Keratinocyte (primary cell): ENCODE data around the gene FA2H.

Source experiments
- CTCF ChIP-seq, 3 experiments: IDR thresholded peaks in 1 of 3; conservative IDR thresholded peaks in 1 of 3; optimal IDR thresholded peaks in 1 of 3; 2 replicates in 2 of 3; 3 replicates in 1 of 3; pipeline versions ENCODE3 to v1.5.1; 2011; ENCODE audit warnings: low read length in 3 of 3, mild to moderate bottlenecking in 3 of 3, moderate library complexity in 2 of 3, control low read depth in 1 of 3, inconsistent platforms in 1 of 3; ENCODE audit not compliant: insufficient read depth in 2 of 3; ENCODE audit errors: extremely low read depth in 1 of 3
- EZH2 ChIP-seq: IDR thresholded peaks from one replicate; pipeline ENCODE4 v1.6.1; 2012; ENCODE audit warnings: inconsistent platforms, mild to moderate bottlenecking, low read length, moderate library complexity

- TF ChIP-seq CTCF (optimal IDR thresholded peaks at IDR 0.05 in 1 of 3, IDR thresholded peaks at IDR 0.05 in 1 of 3, conservative IDR thresholded peaks at IDR 0.05 in 1 of 3; ENCODE audit: extremely low read depth in 1 of 3, insufficient read depth in 2 of 3, low read length in 3 of 3), result no peak
- no peak for TF ChIP-seq EZH2
These were observed 42.7 kb downstream of the FA2H start for GRCh38 chr16:74731853-74732477.
